ENCODE data around the gene SERPINE2. TPM values are rescaled to one million over a fixed set of nuclear protein-coding genes. Genes with fewer than 3 reads are reported as not detected.

SERPINE2 gene
- total RNA-seq, 1 experiment from 2014 or later = 93.3 TPM

- RAD21 ChIA-PET (ENCODE audit: low non-redundant PET in 1 of 2, low total read pairs in 2 of 2, uncharacterized antibody in 2 of 2, unreplicated experiment in 2 of 2) = interaction anchor here (1.4 to 1.9 kb wide), 2 partner anchors 295 kb away, joined by 4 to 6 read pairs; no protein-coding TSS in a partner anchor
- Histone ChIP-seq H3K27ac (ENCODE audit: low read depth, low read length) (no peak overlapping the region), H3K27me3 (ENCODE audit: insufficient read depth, low read length) (no peaks in the 10 kb centered on the region), H3K9ac (ENCODE audit: low read length) (no peak overlapping the region), H3K4me2 (ENCODE audit: low read length) (no peak overlapping the region), H3K9me2 (ENCODE audit: insufficient read depth) (no peaks in the 10 kb centered on the region), H4K20me1 (ENCODE audit: insufficient read depth) (no peaks in the 10 kb centered on the region), H2AFZ (ENCODE audit: low read depth, low read length, poor library complexity, severe bottlenecking) (no peak overlapping the region), H3K79me2 (ENCODE audit: insufficient read depth, low read length) (no peaks in the 10 kb centered on the region), H3K36me3 (ENCODE audit: control insufficient read depth in 1 of 2, insufficient read depth in 2 of 2, low read length in 2 of 2) (no peaks in the 10 kb centered on the region; a peak in 1 of 4 replicates), H3K9me3 (ENCODE audit: control insufficient read depth in 1 of 2, insufficient read depth in 1 of 2, low read depth in 1 of 2, low read length in 2 of 2) (no peaks in the 10 kb centered on the region), H3K4me3 (replicated peaks in 1 of 2; ENCODE audit: low read depth in 1 of 2, low read length in 2 of 2) (no peak overlapping the region), H3K4me1 (ENCODE audit: control insufficient read depth in 1 of 2, insufficient read depth in 2 of 2, low read length in 2 of 2) (peaks cover 0 to 9% of the 10 kb centered on the region in 2 experiments; a peak in 2 of 4 replicates)
- TF ChIP-seq YY1 (IDR thresholded peaks at IDR 0.05; ENCODE audit: extremely low read depth, insufficient replicate concordance, low read depth, low read length) = no peak
- no peak for TF ChIP-seq CBX3 (IDR thresholded peaks at IDR 0.05; ENCODE audit: low read depth)
- no peak for TF ChIP-seq SIN3A (IDR thresholded peaks at IDR 0.05; ENCODE audit: low read depth)
- TF ChIP-seq TCF7L2 (IDR thresholded peaks at IDR 0.05; ENCODE audit: borderline replicate concordance, extremely low read depth, insufficient read depth, insufficient read length) = no peak
- no peak for TF ChIP-seq ZNF274 (IDR thresholded peaks at IDR 0.05; ENCODE audit: low read depth, low read length)
- no peak for TF ChIP-seq JUND (IDR thresholded peaks at IDR 0.05)
- no peak for TF ChIP-seq RAD21 (IDR thresholded peaks at IDR 0.05; ENCODE audit: low read depth)
- TF ChIP-seq ZBTB33 (IDR thresholded peaks at IDR 0.05; ENCODE audit: extremely low read depth, insufficient replicate concordance, low read length) = no peak
- no peak for TF ChIP-seq SP1 (IDR thresholded peaks at IDR 0.05; ENCODE audit: low read depth)
- no peak for TF ChIP-seq ELF1 (IDR thresholded peaks at IDR 0.05; ENCODE audit: borderline replicate concordance, low read depth)
- DNase-seq (ENCODE audit: low read depth, low spot score) (no peak), ATAC-seq (peak; percentile 53)
- intact Hi-C loops (cut with micrococcal nuclease) = loop anchor here (1.0 to 10.0 kb wide), 2 partner anchors 155 to 294 kb away; no protein-coding TSS in a partner anchor
- CTCF ChIA-PET = interaction anchor here (1.0 to 2.1 kb wide), 3 partner anchors 20 to 298 kb away, joined by 5 to 7 read pairs (median 5); no protein-coding TSS in a partner anchor
- POLR2A ChIA-PET = no interaction called here
- BruUV-seq (replicated peaks) = no TSS peak
Observed at GRCh38 chr2:223989856-223990232, 49.2 kb downstream of the SERPINE2 start.

Data from HCT116 (cell line).